CD4-positive, alpha-beta T cell treated with Interleukin-6 for 4 hours (primary cell): ENCODE measurements around the gene C16orf92.

Source experiments
- DNase-seq: peaks from one replicate; pipeline ENCODE4 v3.0.0-alpha.2; 2020; ENCODE audit warnings: mixed read lengths

The C16orf92 gene

GRCh38 chr16:30063278-30063892, 40.4 kb downstream of the C16orf92 start:
- no peak for DNase-seq

- DNase-seq: peak; percentile 81
Observed at GRCh38 chr16:30063893-30064728, 41.1 kb downstream of the C16orf92 start.

DNA sequence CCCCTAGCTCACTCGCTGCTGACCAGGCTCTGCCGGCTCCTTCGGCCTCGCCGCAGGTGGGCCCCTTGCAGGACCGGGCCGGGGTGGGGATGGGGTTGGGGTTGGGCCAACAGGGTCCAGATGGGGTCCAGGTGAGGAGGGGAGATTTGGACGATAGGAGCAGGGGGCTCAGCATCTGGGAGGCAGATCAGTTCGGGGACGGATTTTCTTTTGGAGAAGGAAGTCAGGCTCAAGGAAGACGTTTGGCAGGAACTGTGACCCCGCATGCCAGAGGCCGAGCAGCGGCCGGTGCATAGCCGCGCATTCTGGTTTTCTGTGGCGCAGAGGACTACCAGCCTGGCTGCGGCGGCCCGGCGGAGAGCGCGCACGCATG, 41.7 kb downstream of the C16orf92 start:
- no peak for DNase-seq

GRCh38 chr16:30065102-30065942, 42.3 kb downstream of the C16orf92 start, which contains the start of gene ALDOA:
Gene ALDOA, plus strand, starts transcription at chr16:30065760. Its CDS starts 1,138 bp downstream, at chr16:30066898.
- DNase-seq: peak; percentile 97

DNA sequence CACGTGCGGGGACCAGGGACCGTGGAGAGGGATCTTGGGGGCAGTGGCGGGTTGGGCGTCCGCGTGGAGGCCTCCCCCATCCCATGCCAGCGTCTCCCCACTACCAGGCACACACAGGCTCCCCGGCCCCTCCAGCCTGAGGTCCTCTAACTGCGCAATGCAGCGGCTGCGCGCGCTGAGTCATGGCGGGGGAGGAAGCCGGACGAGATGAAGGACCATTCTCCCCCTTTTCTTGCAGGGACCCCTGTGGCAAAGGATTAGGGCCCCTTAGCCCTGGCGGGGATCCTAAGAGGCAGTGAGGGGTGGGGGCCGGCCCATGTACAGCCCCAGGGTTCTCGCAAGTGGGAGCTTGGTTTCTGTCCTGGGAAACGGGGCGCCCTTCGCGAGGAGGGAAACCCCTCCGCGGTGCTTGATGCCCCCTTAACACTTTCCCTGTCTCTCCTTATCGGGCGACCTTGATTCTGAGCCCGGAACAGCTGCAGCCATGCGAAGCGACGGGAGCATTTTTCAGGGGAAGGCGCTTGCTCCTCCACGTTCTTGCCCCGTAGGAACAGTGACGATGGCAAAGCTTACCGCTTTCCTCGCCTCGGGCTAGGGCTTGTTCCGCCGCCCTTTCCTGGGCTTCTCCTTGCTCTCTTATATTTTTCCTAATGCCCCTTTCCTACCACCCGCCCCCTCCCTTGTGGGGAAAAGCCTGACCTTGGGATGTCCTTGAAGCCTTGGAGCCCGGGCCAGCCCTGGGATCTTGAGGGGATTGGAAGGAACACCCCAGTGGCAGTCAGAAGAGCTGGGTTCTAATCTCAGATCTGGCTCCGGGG, 43.2 kb downstream of the C16orf92 start:
- peak; percentile 48 for DNase-seq

- DNase-seq: no peak
Observed at GRCh38 chr16:30066761-30067583, 44.0 kb downstream of the C16orf92 start.

DNA sequence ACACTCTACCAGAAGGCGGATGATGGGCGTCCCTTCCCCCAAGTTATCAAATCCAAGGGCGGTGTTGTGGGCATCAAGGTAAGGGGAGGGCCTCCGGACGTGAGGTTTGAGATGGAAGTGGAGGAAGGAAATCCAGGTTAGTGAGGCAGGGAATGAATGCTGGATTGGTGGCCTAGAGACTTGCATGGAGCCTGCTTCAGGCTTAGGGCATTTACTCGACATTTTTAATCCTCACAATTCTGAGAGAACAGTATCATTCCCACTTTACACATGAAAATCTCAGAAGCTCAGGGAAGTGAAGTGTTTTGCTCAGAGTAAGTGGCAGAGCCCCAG, 44.6 kb downstream of the C16orf92 start:
- DNase-seq: no peak

DNA sequence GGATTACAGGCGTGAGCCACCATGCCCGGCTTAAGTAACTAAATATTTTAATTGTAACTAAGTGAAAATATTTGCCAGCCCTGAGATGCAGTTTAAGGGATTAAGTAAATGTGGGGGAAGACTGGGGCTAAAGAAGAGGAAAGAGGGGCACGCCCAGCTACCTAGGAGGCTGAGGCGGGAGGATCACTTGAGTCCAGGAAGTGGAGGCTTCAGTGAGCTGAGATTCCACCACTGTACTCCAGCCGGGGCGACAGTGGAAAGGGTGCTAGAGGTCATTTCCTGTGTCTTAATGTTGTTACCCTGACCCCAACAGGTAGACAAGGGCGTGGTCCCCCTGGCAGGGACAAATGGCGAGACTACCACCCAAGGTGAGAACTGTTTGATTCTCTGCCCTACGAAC, 45.3 kb downstream of the C16orf92 start:
- DNase-seq: no peak

DNA sequence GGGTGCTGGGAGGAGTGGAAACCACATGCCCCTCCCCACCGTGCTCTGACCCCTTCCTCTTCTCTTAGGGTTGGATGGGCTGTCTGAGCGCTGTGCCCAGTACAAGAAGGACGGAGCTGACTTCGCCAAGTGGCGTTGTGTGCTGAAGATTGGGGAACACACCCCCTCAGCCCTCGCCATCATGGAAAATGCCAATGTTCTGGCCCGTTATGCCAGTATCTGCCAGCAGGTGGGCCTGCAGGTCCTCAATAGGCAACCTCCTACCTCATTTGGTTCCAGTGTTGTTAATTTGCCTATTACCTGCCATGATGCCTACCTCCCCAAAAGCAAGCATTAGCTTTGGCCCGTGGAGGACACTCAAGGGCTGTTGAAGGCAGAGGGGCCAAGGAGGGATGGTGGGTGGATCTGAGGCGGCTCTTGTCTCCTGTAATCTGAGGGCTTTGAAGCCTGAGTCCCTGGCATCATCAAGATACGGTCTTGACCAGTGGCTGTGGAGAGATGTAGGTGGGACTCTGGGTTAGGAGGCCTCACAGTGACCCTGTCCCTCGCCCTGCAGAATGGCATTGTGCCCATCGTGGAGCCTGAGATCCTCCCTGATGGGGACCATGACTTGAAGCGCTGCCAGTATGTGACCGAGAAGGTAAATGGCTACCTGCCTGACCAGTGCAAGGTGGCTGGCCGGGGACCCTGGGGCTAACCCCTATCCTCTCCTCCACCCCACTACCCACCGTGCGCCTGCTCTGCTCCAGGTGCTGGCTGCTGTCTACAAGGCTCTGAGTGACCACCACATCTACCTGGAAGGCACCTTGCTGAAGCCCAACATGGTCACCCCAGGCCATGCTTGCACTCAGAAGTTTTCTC, 46.0 kb downstream of the C16orf92 start:
- DNase-seq: peak; percentile 56

DNA sequence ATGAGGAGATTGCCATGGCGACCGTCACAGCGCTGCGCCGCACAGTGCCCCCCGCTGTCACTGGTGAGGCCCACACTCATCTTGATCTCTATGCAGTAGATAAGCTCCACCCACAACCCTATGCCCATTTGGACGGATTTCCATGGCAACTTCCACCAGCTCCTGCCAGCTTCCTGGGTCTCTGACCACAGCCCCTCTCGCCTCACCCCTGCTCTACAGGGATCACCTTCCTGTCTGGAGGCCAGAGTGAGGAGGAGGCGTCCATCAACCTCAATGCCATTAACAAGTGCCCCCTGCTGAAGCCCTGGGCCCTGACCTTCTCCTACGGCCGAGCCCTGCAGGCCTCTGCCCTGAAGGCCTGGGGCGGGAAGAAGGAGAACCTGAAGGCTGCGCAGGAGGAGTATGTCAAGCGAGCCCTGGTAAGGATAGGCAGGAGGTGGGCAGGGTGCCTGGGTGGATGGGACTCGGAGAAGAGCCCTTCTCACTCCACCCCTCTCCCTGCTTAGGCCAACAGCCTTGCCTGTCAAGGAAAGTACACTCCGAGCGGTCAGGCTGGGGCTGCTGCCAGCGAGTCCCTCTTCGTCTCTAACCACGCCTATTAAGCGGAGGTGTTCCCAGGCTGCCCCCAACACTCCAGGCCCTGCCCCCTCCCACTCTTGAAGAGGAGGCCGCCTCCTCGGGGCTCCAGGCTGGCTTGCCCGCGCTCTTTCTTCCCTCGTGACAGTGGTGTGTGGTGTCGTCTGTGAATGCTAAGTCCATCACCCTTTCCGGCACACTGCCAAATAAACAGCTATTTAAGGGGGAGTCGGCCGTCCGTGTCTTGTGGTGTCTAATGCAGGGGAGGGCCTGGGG, 46.8 kb downstream of the C16orf92 start:
- no peak for DNase-seq

DNA sequence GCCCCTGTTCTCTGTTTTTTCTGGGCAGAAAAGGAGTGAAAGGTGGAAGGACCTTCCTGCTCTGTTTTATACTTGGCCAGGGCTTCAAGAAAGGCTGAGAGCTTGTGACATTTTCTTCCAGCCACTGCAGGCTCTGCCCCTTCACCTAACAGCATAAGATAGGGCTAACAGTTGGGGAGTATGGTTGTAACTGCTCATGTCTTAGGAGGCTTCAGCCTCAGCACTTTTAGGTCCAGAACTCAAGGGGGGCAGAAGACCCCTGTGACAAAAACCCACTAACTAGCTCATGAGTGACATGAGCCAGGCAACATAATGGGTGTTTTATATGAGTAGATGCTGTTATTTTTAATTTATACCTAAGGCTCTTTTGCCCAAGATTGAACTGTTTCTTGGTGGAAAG, 47.5 kb downstream of the C16orf92 start:
- no peak for DNase-seq
